Left lung (tissue), 10 donors: Measurements from ENCODE around the gene MYH9. TPM values are rescaled to one million over a fixed set of nuclear protein-coding genes. Genes with fewer than 3 reads are reported as not detected.

ENCODE experiments used
- ATAC-seq: fragments of 200-7000 bp; cut with Tn5 transposase; one replicate; pipeline ENCODE4 v1.9.1; 2020; ENCODE audit warnings: moderate library complexity
- DNase-seq, 4 donors: peaks; one replicate each; pipeline ENCODE4 v3.0.0-alpha.2; 2013 to 2020
- H3K27ac ChIP-seq, 2 donors: fragments of 200-600 bp; sonication (generic) in 1 of 2; one replicate each; pipeline versions ENCODE4 v1.5.0 to v1.8.0; 2020 to 2021
- H3K27me3 ChIP-seq, 2 donors: fragments of 200-600 bp; sonication (generic) in 1 of 2; one replicate each; pipeline versions ENCODE4 v1.5.0 to v1.8.0; 2020 to 2021
- H3K36me3 ChIP-seq, 2 donors: fragments of 200-600 bp; sonication (generic) in 1 of 2; one replicate each; pipeline versions ENCODE4 v1.5.0 to v1.8.0; 2020 to 2021
- H3K4me1 ChIP-seq, 2 donors: fragments of 200-600 bp; one replicate each; pipeline ENCODE4 v1.8.0; 2021
- H3K4me3 ChIP-seq, 2 donors: fragments of 200-600 bp; sonication (generic) in 1 of 2; one replicate each; pipeline versions ENCODE4 v1.5.0 to v1.8.0; 2020 to 2021; ENCODE audit warnings: mild to moderate bottlenecking in 1 of 2
- H3K9me3 ChIP-seq, 2 donors: fragments of 200-600 bp; sonication (generic) in 1 of 2; one replicate each; pipeline versions ENCODE4 v1.5.0 to v1.8.0; 2020 to 2021
- intact Hi-C, 2 donors: fragments of 100-400 bp; cut with DNase I; formaldehyde crosslinking; loops; one replicate each; pipeline versions ENCODE4 v1.11.2 to v1.14.2; 2022
- polyA plus RNA-seq, 6 donors: library from polyadenylated mRNA; unstranded; fragments of 120-200 nt; gene quantifications; one replicate each; pipeline ENCODE4 v1.2.1, GENCODE V29; 2013; ENCODE audit not compliant: insufficient read length in 6 of 6
- total RNA-seq, 2 donors: library from RNA; stranded (reverse); fragmentation: NEBNext Ultra II Directional; extraction: Animal tissue kit (Norgen Biotek cat#: 25700); gene quantifications; one replicate each; pipeline ENCODE4 v1.2.1, GENCODE V29; 2021
- TF ChIP-seq, protein P1 (sequence below), 2 donors: fragments of 200-600 bp; sonication (generic) in 1 of 2; IDR thresholded peaks; one replicate each; pipeline versions ENCODE4 v1.5.0 to v1.8.0; 2021; ENCODE audit warnings: antibody characterized with exemption in 2 of 2
- donor health status: DM: no; HTN: yes; CAD: no.
- donor health status: DM: no; HTN: no; CAD: no.

Gene MYH9
- total and polyA plus RNA-seq, 8 donors, result 225 to 761 (median 270) TPM

DNA sequence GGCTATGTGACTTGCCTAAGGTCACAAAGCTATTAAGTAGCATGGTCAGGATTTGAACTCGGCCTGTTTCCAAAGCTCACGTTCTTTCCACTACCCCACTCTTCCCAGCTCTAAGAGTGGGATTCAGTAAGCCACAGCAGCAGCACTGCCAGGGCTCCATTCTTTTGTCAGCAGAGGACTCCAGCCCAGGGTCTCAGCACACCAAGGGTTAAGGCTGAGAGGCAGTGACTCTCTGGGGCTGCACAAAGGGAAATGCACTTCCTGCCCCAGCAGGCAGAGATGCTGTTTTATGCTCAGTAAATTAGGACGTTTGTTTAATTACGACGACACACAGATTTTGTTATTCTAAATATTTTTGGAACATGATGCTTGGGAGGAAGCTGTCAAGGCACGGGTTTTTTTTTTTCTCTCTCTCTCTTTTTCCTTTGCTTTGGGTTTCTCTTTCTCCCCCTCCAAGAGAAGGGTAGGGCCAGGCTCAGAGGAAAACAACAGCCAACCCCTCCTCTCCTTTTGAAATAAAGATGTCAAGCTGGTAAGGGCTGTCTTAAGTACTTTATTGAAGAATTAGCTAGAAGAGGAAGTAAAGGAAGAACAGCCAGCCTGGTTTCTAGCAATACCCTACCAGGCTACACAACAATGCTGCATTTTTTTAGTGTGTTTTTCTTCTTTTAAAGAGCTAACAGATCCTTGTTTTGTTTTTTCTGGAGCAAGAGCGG, 2.8 kb downstream of the MYH9 start:
- intact Hi-C loops, result loop anchor here in 1 of 2 donors (10.0 kb wide), 1 partner anchor 50 kb away; no protein-coding TSS in a partner anchor
- Histone ChIP-seq H3K4me3 (peak overlapping the region; percentile 96 to 97), H3K27ac (peak overlapping the region; percentile 96 to 99), H3K9me3 (no peaks in the 10 kb centered on the region), H3K27me3 (no peaks in the 10 kb centered on the region), H3K36me3 (peaks cover 0 to 31% of the 10 kb centered on the region in 2 donors), H3K4me1 (peaks cover 32 to 79% of the 10 kb centered on the region in 2 donors)
- DNase-seq, result no peak
- ATAC-seq, result no peak
- TF ChIP-seq, protein P1, sequence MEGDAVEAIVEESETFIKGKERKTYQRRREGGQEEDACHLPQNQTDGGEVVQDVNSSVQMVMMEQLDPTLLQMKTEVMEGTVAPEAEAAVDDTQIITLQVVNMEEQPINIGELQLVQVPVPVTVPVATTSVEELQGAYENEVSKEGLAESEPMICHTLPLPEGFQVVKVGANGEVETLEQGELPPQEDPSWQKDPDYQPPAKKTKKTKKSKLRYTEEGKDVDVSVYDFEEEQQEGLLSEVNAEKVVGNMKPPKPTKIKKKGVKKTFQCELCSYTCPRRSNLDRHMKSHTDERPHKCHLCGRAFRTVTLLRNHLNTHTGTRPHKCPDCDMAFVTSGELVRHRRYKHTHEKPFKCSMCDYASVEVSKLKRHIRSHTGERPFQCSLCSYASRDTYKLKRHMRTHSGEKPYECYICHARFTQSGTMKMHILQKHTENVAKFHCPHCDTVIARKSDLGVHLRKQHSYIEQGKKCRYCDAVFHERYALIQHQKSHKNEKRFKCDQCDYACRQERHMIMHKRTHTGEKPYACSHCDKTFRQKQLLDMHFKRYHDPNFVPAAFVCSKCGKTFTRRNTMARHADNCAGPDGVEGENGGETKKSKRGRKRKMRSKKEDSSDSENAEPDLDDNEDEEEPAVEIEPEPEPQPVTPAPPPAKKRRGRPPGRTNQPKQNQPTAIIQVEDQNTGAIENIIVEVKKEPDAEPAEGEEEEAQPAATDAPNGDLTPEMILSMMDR (IDR thresholded peaks at IDR 0.05), result no peak

DNA sequence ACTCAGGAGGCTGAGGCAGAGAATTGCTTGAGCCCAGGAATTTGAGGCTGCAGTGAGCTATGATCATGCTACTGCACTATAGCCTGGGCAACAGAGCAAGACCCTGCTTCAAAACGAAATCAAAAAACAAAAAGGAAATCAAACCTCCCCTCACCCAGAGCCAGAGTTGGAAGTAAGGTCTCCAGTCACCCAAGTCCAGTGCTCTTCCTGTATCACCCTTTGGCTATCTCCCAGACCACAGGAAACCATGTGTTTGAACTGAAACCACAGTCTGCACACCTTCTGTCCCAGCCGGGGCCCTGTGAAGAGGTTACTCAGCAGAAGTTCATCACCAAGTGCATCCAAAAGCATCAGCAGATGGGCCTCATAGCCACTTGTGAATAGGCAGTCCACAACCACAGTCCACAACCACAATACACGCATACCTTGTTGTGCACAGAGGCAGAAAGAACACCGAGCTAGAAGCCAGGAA, 4.6 kb downstream of the MYH9 start:
- no peaks in the 10 kb centered on the region for H3K9me3 ChIP-seq
- no peak for ATAC-seq
- peaks cover 0 to 40% of the 10 kb centered on the region in 2 donors for H3K36me3 ChIP-seq
- peaks cover 38 to 83% of the 10 kb centered on the region in 2 donors for H3K4me1 ChIP-seq
- H3K27ac ChIP-seq, result peak overlapping the region; percentile 10 to 99
- intact Hi-C loops, result loop anchor here in 1 of 2 donors (10.0 kb wide), 1 partner anchor 48 kb away; no protein-coding TSS in a partner anchor
- TF ChIP-seq, protein P1 (IDR thresholded peaks at IDR 0.05), result no peak
- H3K27me3 ChIP-seq, result no peaks in the 10 kb centered on the region
- DNase-seq, result no peak
- H3K4me3 ChIP-seq, result peak overlapping the region in 1 of 2 donors; percentile 96

DNA sequence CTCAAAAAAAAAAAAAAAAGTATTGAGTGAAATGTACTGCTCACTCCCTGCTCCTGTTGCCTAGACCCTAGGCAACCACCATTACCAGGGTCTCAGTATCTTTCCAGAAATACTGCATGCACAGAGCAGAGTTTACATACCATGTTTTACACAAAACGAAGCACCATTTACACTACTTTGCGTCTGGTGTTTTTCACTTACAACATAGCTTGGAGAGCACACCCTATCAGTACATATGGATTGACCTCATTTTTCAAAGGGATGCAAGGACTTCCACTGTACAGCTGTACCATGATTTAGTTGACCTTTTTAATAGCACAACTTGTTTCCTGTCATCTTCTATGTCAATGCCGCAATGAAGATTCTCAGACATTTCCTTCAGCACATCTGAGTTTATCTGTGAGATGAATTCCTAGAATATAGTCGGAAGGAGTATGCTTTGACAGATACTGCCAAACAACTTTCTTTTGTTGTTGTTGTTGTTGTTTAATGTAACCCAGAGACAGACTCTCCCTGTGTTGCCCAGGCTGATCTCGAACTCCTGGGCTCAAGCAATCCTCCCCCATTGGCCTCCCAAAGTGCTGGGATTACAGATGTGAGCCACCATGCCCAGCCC, 6.1 kb downstream of the MYH9 start:
- no peak for DNase-seq
- H3K9me3 ChIP-seq, result no peaks in the 10 kb centered on the region
- H3K4me3 ChIP-seq, result no peak overlapping the region
- no peaks in the 10 kb centered on the region for H3K27me3 ChIP-seq
- peaks cover 42 to 98% of the 10 kb centered on the region in 2 donors for H3K4me1 ChIP-seq
- H3K27ac ChIP-seq, result peak overlapping the region in 1 of 2 donors; percentile 99
- TF ChIP-seq, protein P1 (IDR thresholded peaks at IDR 0.05), result no peak
- intact Hi-C loops, result loop anchor here in 1 of 2 donors (10.0 kb wide), 1 partner anchor 47 kb away; no protein-coding TSS in a partner anchor
- ATAC-seq, result no peak
- peaks cover 0 to 44% of the 10 kb centered on the region in 2 donors for H3K36me3 ChIP-seq

DNA sequence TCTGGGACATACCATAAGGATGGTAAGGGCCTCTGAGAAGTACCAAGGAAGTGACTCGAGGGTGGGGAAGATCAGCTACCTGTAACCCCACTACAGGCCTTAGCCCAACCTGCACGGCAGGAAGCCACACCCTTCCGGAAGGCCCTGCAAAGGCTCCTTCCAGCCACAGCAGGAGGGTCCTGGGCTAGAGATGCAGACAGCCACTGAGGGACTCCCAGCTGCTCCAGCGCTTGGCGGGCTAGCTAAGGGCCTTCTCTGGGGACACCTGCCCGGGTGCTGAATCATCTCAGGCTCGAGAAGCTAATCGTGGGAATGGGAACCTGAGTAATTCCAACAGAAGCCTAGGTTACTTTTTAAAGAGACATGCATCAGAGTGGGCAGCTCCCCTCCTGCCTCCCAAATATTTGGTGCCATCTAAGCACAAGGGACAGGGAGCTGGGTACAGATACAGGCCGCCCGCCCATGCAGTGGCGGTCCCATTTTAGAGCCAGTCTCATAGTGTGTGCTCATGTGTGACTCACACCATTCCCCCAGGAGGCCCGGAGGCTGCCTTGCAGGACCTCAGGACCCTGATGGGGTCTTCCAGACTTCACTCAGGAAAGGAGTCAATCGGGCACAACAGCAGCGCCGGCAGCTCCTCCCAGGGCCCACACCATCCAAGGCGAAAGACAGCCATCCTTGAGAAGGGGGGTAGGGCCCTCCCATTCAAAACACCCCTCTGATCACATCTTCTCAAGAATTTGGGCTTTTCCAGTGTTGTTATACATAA, 8.0 kb downstream of the MYH9 start:
- ATAC-seq (no peak), DNase-seq (no peak)
- Histone ChIP-seq H3K4me3 (no peak overlapping the region), H3K36me3 (peaks cover 0 to 49% of the 10 kb centered on the region in 2 donors), H3K27ac (peak overlapping the region; percentile 70 to 99), H3K9me3 (no peaks in the 10 kb centered on the region), H3K4me1 (peaks cover 53 to 100% of the 10 kb centered on the region in 2 donors), H3K27me3 (no peaks in the 10 kb centered on the region)
- TF ChIP-seq, protein P1 (IDR thresholded peaks at IDR 0.05), result no peak
- intact Hi-C loops, result loop anchor here (5.0 to 10.0 kb wide), 2 partner anchors 42 to 45 kb away; no protein-coding TSS in a partner anchor
